SK-N-SH (cell line): Measurements from ENCODE around the gene ATP13A3. TPM values are rescaled to one million over a fixed set of nuclear protein-coding genes. Genes with fewer than 3 reads are reported as not detected.

ENCODE experiments used
- CTCF ChIA-PET: fragments of 300-600, 350-600 bp; formaldehyde crosslinking; extraction: SDS; loops from one replicate; lab custom pipeline; 2021; lab: Yijun Ruan, JAX
- POLR2A ChIA-PET: fragments of 350-600 bp; sonication (Branson Sonifier 250); formaldehyde crosslinking; extraction: SDS; loops from one replicate; lab custom pipeline; 2020; ENCODE audit warnings: antibody characterized with exemption, inconsistent platforms; lab: Yijun Ruan, JAX
- DNase-seq: peaks from one replicate; pipeline ENCODE4 v3.0.0; 2012
- H2AFZ ChIP-seq: fragments of 200-600 bp; sonication (generic); 2 replicates; pipeline ENCODE4 v1.8.1; 2016; ENCODE audit warnings: antibody characterized with exemption, mild to moderate bottlenecking, low read depth
- H3F3A ChIP-seq: fragments of 200-600 bp; sonication (generic); replicated peaks from 2 replicates; pipeline ENCODE3; 2016; ENCODE audit warnings: antibody characterized with exemption, mild to moderate bottlenecking; ENCODE audit not compliant: insufficient read depth
- H3K27ac ChIP-seq, 2 experiments: fragments of 200-500 bp in 1 of 2; fragments of 200-600 bp in 1 of 2; sonication (Bioruptor generic) in 1 of 2; sonication (generic), shearing (Covaris generic) in 1 of 2; 2 replicates each; pipeline versions ENCODE4 v1.5.1 to v1.6.1; 2014 to 2016; ENCODE audit warnings: low read depth in 2 of 2, inconsistent platforms in 1 of 2, low read length in 1 of 2, mild to moderate bottlenecking in 1 of 2, mixed read lengths in 1 of 2
- H3K27me3 ChIP-seq: fragments of 200-600 bp; sonication (generic), shearing (Covaris generic); 2 replicates; pipeline ENCODE4 v1.6.1; 2016; ENCODE audit warnings: mixed run types; ENCODE audit not compliant: insufficient read depth
- H3K36me3 ChIP-seq, 2 experiments: fragments of 200-500 bp in 1 of 2; fragments of 200-600 bp in 1 of 2; sonication (Bioruptor generic) in 1 of 2; sonication (generic) in 1 of 2; replicated peaks in 1 of 2; 2 replicates each; pipeline versions ENCODE3 to v1.5.1; 2014 to 2016; ENCODE audit warnings: low read length in 1 of 2, mild to moderate bottlenecking in 1 of 2; ENCODE audit not compliant: insufficient read depth in 2 of 2, control insufficient read depth in 1 of 2
- H3K4me1 ChIP-seq, 2 experiments: fragments of 200-500 bp in 1 of 2; fragments of 200-600 bp in 1 of 2; sonication (Bioruptor generic) in 1 of 2; sonication (generic), shearing (Covaris generic) in 1 of 2; 2 replicates each; pipeline versions ENCODE4 v1.5.1 to v1.6.1; 2014 to 2016; ENCODE audit warnings: low read depth in 1 of 2, low read length in 1 of 2, mixed run types in 1 of 2; ENCODE audit not compliant: insufficient read depth in 2 of 2, control insufficient read depth in 1 of 2
- H3K4me2 ChIP-seq: fragments of 200-600 bp; sonication (generic), shearing (Covaris generic); 2 replicates; pipeline ENCODE4 v1.6.1; 2017; ENCODE audit warnings: mixed run types
- H3K4me3 ChIP-seq, 2 experiments: fragments of 200-500 bp in 1 of 2; fragments of 200-600 bp in 1 of 2; sonication (Bioruptor generic) in 1 of 2; sonication (generic), shearing (Covaris generic) in 1 of 2; 2 replicates each; pipeline versions ENCODE4 v1.5.1 to v1.8.1; 2014 to 2016; ENCODE audit warnings: low read depth in 2 of 2, inconsistent platforms in 1 of 2, low read length in 1 of 2, mild to moderate bottlenecking in 1 of 2, mixed read lengths in 1 of 2, moderate library complexity in 1 of 2
- H3K79me2 ChIP-seq: fragments of 200-600 bp; sonication (generic); 2 replicates; pipeline ENCODE4 v1.8.1; 2017; ENCODE audit warnings: mild to moderate bottlenecking; ENCODE audit not compliant: insufficient read depth
- H3K9ac ChIP-seq: fragments of 200-600 bp; sonication (generic); 2 replicates; pipeline ENCODE4 v1.6.1; 2017; ENCODE audit warnings: mixed run types
- H3K9me2 ChIP-seq: fragments of 200-600 bp; sonication (generic); 2 replicates; pipeline ENCODE4 v1.6.1; 2017; ENCODE audit warnings: mixed run types
- H3K9me3 ChIP-seq: fragments of 200-600 bp; sonication (generic); 2 replicates; pipeline ENCODE4 v1.6.1; 2017; ENCODE audit warnings: mixed run types, mild to moderate bottlenecking, moderate library complexity
- H4K20me1 ChIP-seq: fragments of 200-600 bp; sonication (generic); 2 replicates; pipeline ENCODE4 v1.6.1; 2017; ENCODE audit warnings: mild to moderate bottlenecking, mixed run types; ENCODE audit not compliant: insufficient read depth
- CHD2 ChIP-seq: fragments of 150-350 bp; IDR thresholded peaks from 2 replicates; pipeline ENCODE4 v1.6.1; 2018; ENCODE audit warnings: low read length; ENCODE audit not compliant: partially characterized antibody
- FOXM1 ChIP-seq: IDR thresholded peaks from 2 replicates; pipeline ENCODE4 v1.4.0; 2012; ENCODE audit warnings: low read depth, mild to moderate bottlenecking
- PBX3 ChIP-seq: IDR thresholded peaks from 2 replicates; pipeline ENCODE4; 2012
- POLR2AphosphoS5 ChIP-seq: IDR thresholded peaks from 2 replicates; pipeline ENCODE4 v1.6.1; 2012; ENCODE audit warnings: low read depth, low read length
- RAD21 ChIP-seq: IDR thresholded peaks from 2 replicates; pipeline ENCODE4 v1.6.1; 2012; ENCODE audit warnings: mild to moderate bottlenecking, low read length
- RFX5 ChIP-seq: IDR thresholded peaks from 2 replicates; pipeline ENCODE4 v1.6.1; 2012; ENCODE audit warnings: mild to moderate bottlenecking, improper control_type of control experiment, low read length
- RXRA ChIP-seq: IDR thresholded peaks from 2 replicates; pipeline ENCODE4 v1.4.0; 2012; ENCODE audit warnings: low read depth, mild to moderate bottlenecking, borderline replicate concordance
- TAF1 ChIP-seq: IDR thresholded peaks from 2 replicates; pipeline ENCODE4 v1.6.1; 2012; ENCODE audit warnings: low read depth, mild to moderate bottlenecking, low read length, moderate library complexity, borderline replicate concordance
- TCF12 ChIP-seq: IDR thresholded peaks from 2 replicates; pipeline ENCODE4 v1.4.0; 2012
- YY1 ChIP-seq: IDR thresholded peaks from 2 replicates; pipeline ENCODE4 v1.4.0; 2012; ENCODE audit warnings: low read depth, mild to moderate bottlenecking
- ZBTB33 ChIP-seq: IDR thresholded peaks from 2 replicates; pipeline ENCODE4 v1.4.0; 2012; ENCODE audit warnings: low read depth, borderline replicate concordance
- WGBS: methylation state at CpG from one replicate; pipeline ENCODE4 v1.1.6; 2017; ENCODE audit warnings: low lambda C conversion rate; 5-methylcytosine and 5-hydroxymethylcytosine counted together
- polyA plus RNA-seq, 3 experiments: library from polyadenylated mRNA; depleted of rRNA; stranded (reverse); fragments of >200 nt; gene quantifications; 2 replicates each; pipeline ENCODE4 v1.2.3, GENCODE V29; 2012

Gene ATP13A3
- polyA plus RNA-seq, 1 of the 3 experiments (the other 2 are of a cell fraction), result 48.2 TPM

DNA sequence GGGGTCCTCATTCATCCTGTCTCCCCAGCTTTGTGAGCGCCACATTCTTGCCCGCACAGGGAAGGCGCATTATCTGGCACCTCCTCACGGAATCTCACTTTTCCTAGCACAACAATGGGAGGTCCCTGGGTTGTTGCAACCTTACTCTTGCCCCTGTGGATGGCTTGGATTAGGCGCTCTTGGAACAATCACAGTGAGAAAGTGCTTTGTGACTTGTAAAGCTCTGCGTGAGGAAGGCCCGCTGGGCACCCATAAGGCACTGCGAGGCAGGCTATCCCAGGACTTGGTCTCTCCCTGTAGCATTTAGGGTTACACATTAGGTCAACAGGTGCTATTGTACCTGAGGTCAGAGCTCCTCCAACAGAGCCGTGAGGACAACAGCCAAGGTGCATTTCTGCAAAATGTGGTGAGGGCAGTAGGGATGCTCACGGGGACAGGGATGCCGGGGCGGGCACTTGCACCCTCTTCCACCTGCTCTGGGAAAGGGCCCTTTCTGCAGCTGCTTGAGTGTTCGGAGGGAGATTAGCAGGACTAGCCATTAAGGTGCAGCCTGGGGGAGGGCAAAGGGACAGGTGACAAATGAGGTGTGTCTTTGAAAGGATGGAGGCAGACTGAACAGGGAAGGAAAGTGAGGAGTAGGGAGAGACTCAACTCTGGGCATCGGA, 103.4 kb downstream of the ATP13A3 start:
- peaks cover 0 to 4% of the 10 kb centered on the region in 2 experiments; a peak in 1 of 4 replicates for H3K4me1 ChIP-seq
- no peak overlapping the region for H3K27ac ChIP-seq
- DNase-seq, result no peak
- no peaks in the 10 kb centered on the region for H3K9me2 ChIP-seq
- no peaks in the 10 kb centered on the region; the same call in 1 of the 2 replicates for H3K27me3 ChIP-seq
- no peaks in the 10 kb centered on the region for H4K20me1 ChIP-seq
- no peak for TF ChIP-seq YY1
- no peak for TF ChIP-seq RXRA
- TF ChIP-seq RFX5, result no peak
- no peak for TF ChIP-seq TAF1
- TF ChIP-seq TCF12, result no peak
- no peak for TF ChIP-seq PBX3
- TF ChIP-seq CHD2, result no peak
- TF ChIP-seq FOXM1, result no peak
- TF ChIP-seq RAD21, result no peak
- no peak for TF ChIP-seq POLR2AphosphoS5
- TF ChIP-seq, all 33 proteins: peak for 0
- no peaks in the 10 kb centered on the region for H3K9me3 ChIP-seq
- no peaks in the 10 kb centered on the region for H3K79me2 ChIP-seq
- H2AFZ ChIP-seq, result no peak overlapping the region
- no peak overlapping the region for H3K4me2 ChIP-seq
- no peaks in the 10 kb centered on the region for H3K36me3 ChIP-seq
- ChIA-PET CTCF (interaction anchor here (0.6 to 1.3 kb wide), 7 partner anchors 8 to 89 kb away, joined by 3 to 4 read pairs (median 3); no protein-coding TSS in a partner anchor), POLR2A (no interaction called here)
- no peak overlapping the region for H3K4me3 ChIP-seq
- no peaks in the 10 kb centered on the region for H3F3A ChIP-seq
- WGBS, result 93% methylated on average over 13 of the region's 14 CpGs
- no peak overlapping the region for H3K9ac ChIP-seq

DNA sequence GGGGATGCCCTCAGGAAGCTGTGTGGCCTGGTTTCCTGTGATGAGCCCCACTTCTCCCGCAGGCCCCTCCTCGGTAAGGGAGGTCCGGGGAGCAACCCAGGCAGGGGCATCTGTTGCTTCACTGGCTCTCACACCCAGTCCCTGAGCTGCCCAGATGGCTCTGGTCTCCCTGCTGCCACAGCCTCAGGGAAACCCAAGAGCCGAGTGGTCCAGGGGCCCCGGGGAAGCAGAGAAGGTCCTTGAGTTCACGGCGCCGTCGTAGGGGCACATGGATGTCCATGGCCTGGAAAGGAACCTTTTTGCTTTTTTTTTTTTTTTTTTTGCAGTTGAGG, 103.9 kb downstream of the ATP13A3 start:
- no peak overlapping the region for H3K9ac ChIP-seq
- H3K27me3 ChIP-seq, result no peaks in the 10 kb centered on the region; the same call in 1 of the 2 replicates
- CTCF ChIA-PET, result interaction anchor here (0.6 to 1.3 kb wide), 6 partner anchors 8 to 90 kb away, joined by 3 to 4 read pairs (median 3); no protein-coding TSS in a partner anchor
- TF ChIP-seq ZBTB33, result no peak
- no peak for TF ChIP-seq RAD21
- no peak overlapping the region for H3K4me2 ChIP-seq
- peaks cover 0 to 4% of the 10 kb centered on the region in 2 experiments; a peak in 1 of 4 replicates for H3K4me1 ChIP-seq
- POLR2A ChIA-PET, result no interaction called here
- H3K4me3 ChIP-seq, result no peak overlapping the region
- no peak for DNase-seq
- H3K79me2 ChIP-seq, result no peaks in the 10 kb centered on the region
- H3K9me2 ChIP-seq, result no peaks in the 10 kb centered on the region
- no peaks in the 10 kb centered on the region for H4K20me1 ChIP-seq
- no peaks in the 10 kb centered on the region for H3K9me3 ChIP-seq
- H3F3A ChIP-seq, result no peaks in the 10 kb centered on the region
- WGBS, result 91% methylated on average over 6 of the region's 9 CpGs
- H2AFZ ChIP-seq, result no peak overlapping the region
- no peaks in the 10 kb centered on the region for H3K36me3 ChIP-seq
- H3K27ac ChIP-seq, result no peak overlapping the region
